K562 (cell line): ENCODE measurements around the gene DYNLT2B. TPM values are rescaled to one million over a fixed set of nuclear protein-coding genes. Genes with fewer than 3 reads are reported as not detected.

Experiments used
- CHD1 ChIP-seq: fragments of 200-600 bp; sonication (generic); IDR thresholded peaks from one replicate; pipeline ENCODE4 v1.6.1; 2012; ENCODE audit warnings: mild to moderate bottlenecking, moderate library complexity, low read length, inconsistent platforms
- CREB1 ChIP-seq, 2 experiments: sonication (generic) in 1 of 2; formaldehyde crosslinking in 1 of 2; IDR thresholded peaks; 2 replicates each; pipeline versions ENCODE4 v1.6.1 to v1.8.0; 2012 to 2022; ENCODE audit warnings: inconsistent platforms in 1 of 2, mild to moderate bottlenecking in 1 of 2, missing genetic modification reagents in 1 of 2, moderate library complexity in 1 of 2
- EGR1 ChIP-seq: fragments of 450-650 bp; conservative IDR thresholded peaks from 2 replicates; pipeline ENCODE4 v1.6.1; 2017; ENCODE audit warnings: mild to moderate bottlenecking
- FOXK2 ChIP-seq, 2 experiments: fragments of 450-650 bp; IDR thresholded peaks in 1 of 2; conservative IDR thresholded peaks in 1 of 2; 2 replicates each; pipeline ENCODE4 v1.6.1; 2016; ENCODE audit warnings: low read depth in 2 of 2, mild to moderate bottlenecking in 1 of 2
- GTF2E2 ChIP-seq: fragments of 200-800 bp; sonication (Bioruptor generic); IDR thresholded peaks from 2 replicates; pipeline ENCODE4 v1.6.1; 2016; ENCODE audit warnings: missing genetic modification characterization, missing compliant biosample characterization
- HEY1 ChIP-seq: fragments of 250-450 bp; sonication (Bioruptor Pico); IDR thresholded peaks from 2 replicates; pipeline ENCODE4 v1.5.0; 2020; ENCODE audit warnings: mild to moderate bottlenecking, moderate library complexity, borderline replicate concordance
- HINFP ChIP-seq: fragments of 450-650 bp; conservative IDR thresholded peaks from 2 replicates; pipeline ENCODE4 v1.6.1; 2016; ENCODE audit warnings: missing genetic modification characterization, low read depth, mild to moderate bottlenecking, control low read depth, missing compliant biosample characterization
- ILF3 ChIP-seq: fragments of 450-650 bp; IDR thresholded peaks from 2 replicates; pipeline ENCODE4 v1.6.1; 2018; ENCODE audit warnings: antibody characterized with exemption, mild to moderate bottlenecking, moderate library complexity, borderline replicate concordance
- MECOM ChIP-seq: fragments of 250-450 bp; sonication (Bioruptor Pico); IDR thresholded peaks from 2 replicates; pipeline ENCODE4 v1.8.0; 2022; ENCODE audit warnings: inconsistent platforms
- MXD1 ChIP-seq: fragments of 250-450 bp; sonication (Bioruptor Pico); IDR thresholded peaks from 2 replicates; pipeline ENCODE4 v1.8.0; 2021; ENCODE audit warnings: borderline replicate concordance, mild to moderate bottlenecking, moderate library complexity; ENCODE audit not compliant: poor library complexity, severe bottlenecking
- MYBL2 ChIP-seq, 2 experiments: fragments of 450-650 bp in 1 of 2; sonication (generic) in 1 of 2; formaldehyde crosslinking in 1 of 2; IDR thresholded peaks; 2 replicates each; pipeline versions ENCODE4 v1.6.1 to v1.8.1; 2017 to 2022; ENCODE audit warnings: borderline replicate concordance in 1 of 2, inconsistent platforms in 1 of 2, low read depth in 1 of 2, mild to moderate bottlenecking in 1 of 2, missing genetic modification reagents in 1 of 2, moderate library complexity in 1 of 2
- NFIX ChIP-seq: fragments of 250-450 bp; sonication (Bioruptor Pico); IDR thresholded peaks from 2 replicates; pipeline ENCODE4 v1.4.0; 2020; ENCODE audit warnings: low read depth, mild to moderate bottlenecking, moderate library complexity
- PHF8 ChIP-seq: fragments of 200-600 bp; sonication (generic); IDR thresholded peaks from 2 replicates; pipeline ENCODE4 v1.6.1; 2012; ENCODE audit warnings: mixed run types, mild to moderate bottlenecking, inconsistent platforms, low read length, moderate library complexity, borderline replicate concordance
- POLR2G ChIP-seq: fragments of 200-400 bp; formaldehyde crosslinking; IDR thresholded peaks from 2 replicates; pipeline ENCODE4 v1.6.1; 2017; ENCODE audit warnings: low read depth, mild to moderate bottlenecking, antibody characterized with exemption, low read length, moderate library complexity
- SMARCC2 ChIP-seq: fragments of 450-650 bp; IDR thresholded peaks from 2 replicates; pipeline ENCODE4 v1.6.1; 2017; ENCODE audit warnings: antibody characterized with exemption, moderate library complexity, mild to moderate bottlenecking, low read depth
- SNIP1 ChIP-seq: fragments of 450-650 bp; IDR thresholded peaks from 2 replicates; pipeline ENCODE4 v1.7.1; 2017; ENCODE audit warnings: low read depth, mild to moderate bottlenecking
- SRSF3 ChIP-seq: fragments of 200-400 bp; formaldehyde crosslinking; IDR thresholded peaks from 2 replicates; pipeline ENCODE4 v1.6.1; 2016; ENCODE audit warnings: mild to moderate bottlenecking, low read length, moderate library complexity; ENCODE audit not compliant: insufficient read depth
- TEAD4 ChIP-seq, 2 experiments: sonication (generic) in 1 of 2; formaldehyde crosslinking in 1 of 2; IDR thresholded peaks; 2 replicates each; pipeline versions ENCODE4 v1.6.1 to v1.8.0; 2012 to 2022; ENCODE audit warnings: borderline replicate concordance in 1 of 2, inconsistent platforms in 1 of 2, low read length in 1 of 2, mild to moderate bottlenecking in 1 of 2, missing genetic modification reagents in 1 of 2
- ZNF584 ChIP-seq: fragments of 200-800 bp; sonication (Bioruptor generic); IDR thresholded peaks from 2 replicates; pipeline ENCODE4 v1.6.1; 2016; ENCODE audit warnings: low read depth, mild to moderate bottlenecking, missing genetic modification characterization, missing compliant biosample characterization
- polyA plus RNA-seq, 8 experiments: library from polyadenylated mRNA; depleted of rRNA in 4 of 8; stranded (reverse) in 5 of 8; unstranded in 3 of 8; fragments of >200 nt; fragmentation: Nextera tagmentation in 2 of 8; fragmentation: Illumina TruSeq in 1 of 8; extraction: Ambion mirVana in 2 of 8; extraction: Trizol in 1 of 8; gene quantifications; 2 replicates each; pipeline versions ENCODE4 v1.2.1 to v1.2.3, GENCODE V29; 2011 to 2014; ENCODE audit warnings: inconsistent platforms in 1 of 8, missing spikeins in 1 of 8
- total RNA-seq, 7 experiments: library from RNA; depleted of rRNA in 6 of 7; stranded (reverse); fragments of >200 nt in 6 of 7; fragmentation: Illumina TruSeq in 2 of 7; extraction: Trizol in 2 of 7; gene quantifications; 2 replicates each; pipeline versions ENCODE4 v1.2.1 to v1.2.3, GENCODE V29; 2011 to 2021; ENCODE audit warnings: low replicate concordance in 1 of 7
- TF ChIP-seq, protein P1 (sequence below): fragments of 250-450 bp; sonication (Bioruptor Pico); IDR thresholded peaks from 2 replicates; pipeline ENCODE4 v1.5.1; 2021; ENCODE audit warnings: mild to moderate bottlenecking

The DYNLT2B gene
- total and polyA plus RNA-seq, 9 of the 15 experiments (the other 6 are each of a cell fraction or from before 2014, with no cell fraction given): 6.5 to 19.9 (median 8.7) TPM

DNA sequence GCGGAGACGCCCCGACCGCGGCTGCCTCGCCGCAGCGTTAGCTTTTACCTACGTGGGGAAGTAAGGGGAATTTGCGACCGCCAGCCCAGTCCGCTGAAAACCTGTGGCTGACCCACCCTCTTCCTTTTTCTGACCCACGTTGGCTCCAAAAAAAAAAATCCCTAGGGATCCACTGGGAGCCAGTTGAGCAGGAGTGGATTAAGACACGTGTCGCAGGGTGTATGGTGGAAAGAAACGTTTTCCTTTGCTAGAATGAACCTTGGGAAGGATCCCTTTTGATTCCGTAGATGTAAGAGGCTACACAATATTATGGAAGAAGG, 29.9 kb downstream of the DYNLT2B start (continued):
- TF ChIP-seq MYBL2 (IDR thresholded peaks at IDR 0.05; ENCODE audit: low read depth): no peak
- no peak for TF ChIP-seq MYBL2 (CRISPR knock-in tag; IDR thresholded peaks at IDR 0.05; ENCODE audit: borderline replicate concordance)
- TF ChIP-seq FOXK2 (conservative IDR thresholded peaks at IDR 0.05 in 1 of 2, IDR thresholded peaks at IDR 0.05 in 1 of 2; ENCODE audit: low read depth in 2 of 2): no peak
- TF ChIP-seq, protein P1, sequence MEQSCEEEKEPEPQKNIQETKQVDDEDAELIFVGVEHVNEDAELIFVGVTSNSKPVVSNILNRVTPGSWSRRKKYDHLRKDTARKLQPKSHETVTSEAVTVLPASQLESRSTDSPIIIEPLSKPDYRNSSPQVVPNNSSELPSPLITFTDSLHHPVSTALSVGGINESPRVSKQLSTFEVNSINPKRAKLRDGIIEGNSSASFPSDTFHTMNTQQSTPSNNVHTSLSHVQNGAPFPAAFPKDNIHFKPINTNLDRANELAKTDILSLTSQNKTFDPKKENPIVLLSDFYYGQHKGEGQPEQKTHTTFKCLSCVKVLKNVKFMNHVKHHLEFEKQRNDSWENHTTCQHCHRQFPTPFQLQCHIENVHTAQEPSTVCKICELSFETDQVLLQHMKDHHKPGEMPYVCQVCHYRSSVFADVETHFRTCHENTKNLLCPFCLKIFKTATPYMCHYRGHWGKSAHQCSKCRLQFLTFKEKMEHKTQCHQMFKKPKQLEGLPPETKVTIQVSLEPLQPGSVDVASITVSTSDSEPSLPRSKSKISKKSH: no peak
- TF ChIP-seq TEAD4 (IDR thresholded peaks at IDR 0.05; ENCODE audit: low read length): no peak
- TF ChIP-seq TEAD4 (CRISPR knock-in tag; IDR thresholded peaks at IDR 0.05; ENCODE audit: borderline replicate concordance): no peak
- TF ChIP-seq HINFP (tag): no peak
- TF ChIP-seq PHF8: 0 out of 2 replicates have a peak, but pooled peaks have one; percentile 26
- TF ChIP-seq MECOM: no peak
- peak; percentile 15 for TF ChIP-seq CHD1
- 0 out of 2 replicates have a peak, but pooled peaks have one; percentile 3 for TF ChIP-seq ZNF584 (CRISPR knock-in tag)
- no peak for TF ChIP-seq ILF3
- no peak for TF ChIP-seq POLR2G
- no peak for TF ChIP-seq HEY1 (CRISPR knock-in tag)
- TF ChIP-seq SMARCC2: no peak
- TF ChIP-seq SNIP1: no peak
- peak; percentile 31; the same call in 1 of the 2 replicates for TF ChIP-seq GTF2E2 (tag)
- no peak for TF ChIP-seq EGR1
- TF ChIP-seq SRSF3: no peak
- TF ChIP-seq MXD1 (CRISPR knock-in tag): no peak
- TF ChIP-seq NFIX (CRISPR knock-in tag): no peak
- no peak for TF ChIP-seq CREB1 (IDR thresholded peaks at IDR 0.05)
- no peak for TF ChIP-seq CREB1 (CRISPR knock-in tag; IDR thresholded peaks at IDR 0.05)
